ENCODE measurements around the gene NAT8L. TPM values are rescaled to one million over a fixed set of nuclear protein-coding genes. Genes with fewer than 3 reads are reported as not detected.

Gene NAT8L
- total and polyA plus RNA-seq, 2 of the 13 experiments (the other 11 are each of a cell fraction or from before 2014, with no cell fraction given), result 2.2 to 3.3 TPM

- intact Hi-C loops (cut with micrococcal nuclease; ENCODE audit: unreplicated experiment) (no loop called here), in situ Hi-C loops (cut with HindIII; ENCODE audit: extremely low pct_ligation_motif_present, low pct_unique_long_range_greater_than_20kb) (no loop called here)
- no peak overlapping the region for H3K9ac ChIP-seq (ENCODE audit: insufficient read depth, low read depth, low read length)
- CTCF ChIA-PET (ENCODE audit: low intra/inter-chr PET ratio, low total read pairs), result no interaction called here
- H3K4me3 ChIP-seq (replicated peaks in 1 of 3; ENCODE audit: insufficient read depth in 1 of 3, low read depth in 2 of 3, low read length in 3 of 3), result no peak overlapping the region
- no peak for ATAC-seq
- H2AFZ ChIP-seq (ENCODE audit: low read length), result no peak overlapping the region
- H3K4me1 ChIP-seq (ENCODE audit: insufficient read depth, low read length), result peaks cover 81% of the 10 kb centered on the region
- no peaks in the 10 kb centered on the region for H3K27me3 ChIP-seq (ENCODE audit: control insufficient read depth in 1 of 2, insufficient read depth in 2 of 2, low read length in 2 of 2)
- H3K79me2 ChIP-seq (ENCODE audit: insufficient read depth, low read length), result no peaks in the 10 kb centered on the region
- TF ChIP-seq STAT6 (CRISPR knock-in tag; IDR thresholded peaks at IDR 0.05; ENCODE audit: borderline replicate concordance) (no peak), ZNF740 (CRISPR knock-in tag; IDR thresholded peaks at IDR 0.05) (no peak), HDAC1 (CRISPR knock-in tag; IDR thresholded peaks at IDR 0.05) (no peak), MAF1 (CRISPR knock-in tag; IDR thresholded peaks at IDR 0.05; ENCODE audit: borderline replicate concordance) (no peak), CSRNP1 (CRISPR knock-in tag; IDR thresholded peaks at IDR 0.05) (no peak), SNAPC4 (CRISPR knock-in tag; IDR thresholded peaks at IDR 0.05) (no peak), ZNF326 (CRISPR knock-in tag; IDR thresholded peaks at IDR 0.05; ENCODE audit: borderline replicate concordance) (no peak), ZBTB33 (CRISPR knock-in tag; IDR thresholded peaks at IDR 0.05) (no peak), KAT2B (IDR thresholded peaks at IDR 0.05; ENCODE audit: borderline replicate concordance, low read depth, low read length) (no peak), IRF1 (CRISPR knock-in tag; IDR thresholded peaks at IDR 0.05; ENCODE audit: low read depth) (no peak)
- no peaks in the 10 kb centered on the region for H3K9me3 ChIP-seq (ENCODE audit: low read length)
- H4K20me1 ChIP-seq (ENCODE audit: insufficient read depth, low read length), result no peaks in the 10 kb centered on the region
- no peak overlapping the region for H3K27ac ChIP-seq (ENCODE audit: extremely low read length, insufficient read depth, low read length)
- POLR2A ChIA-PET, result no interaction called here
- H3K36me3 ChIP-seq (replicated peaks in 1 of 2; ENCODE audit: control insufficient read depth in 1 of 2, insufficient read depth in 2 of 2, low read length in 2 of 2), result no peaks in the 10 kb centered on the region
- 60% methylated on average over 3 of the region's 14 CpGs for WGBS (ENCODE audit: low lambda C conversion rate)
- DNase-seq (ENCODE audit: low spot score), result no peak
- FAIRE-seq, result no peak
- BruUV-seq (replicated peaks), result no TSS peak
- no peak overlapping the region for H3K4me2 ChIP-seq (ENCODE audit: low read depth, low read length)
Measured at GRCh38 chr4:2069986-2070385, 10.9 kb downstream of the NAT8L start.
